Inflammatory macrophage treated with lipopolysaccharide for 1 hour (primary cell): ENCODE results near the gene MAP7.
"Not testable (repeated sequence)": the region's sequence is repeated elsewhere in the genome, so short reads cannot be mapped to it uniquely, and the experiment has no call there.

Experiments
- DNase-seq, 2 donors: peaks; one replicate each; pipeline ENCODE4 v3.0.0-alpha.2; 2020 to 2022

The MAP7 gene

DNA sequence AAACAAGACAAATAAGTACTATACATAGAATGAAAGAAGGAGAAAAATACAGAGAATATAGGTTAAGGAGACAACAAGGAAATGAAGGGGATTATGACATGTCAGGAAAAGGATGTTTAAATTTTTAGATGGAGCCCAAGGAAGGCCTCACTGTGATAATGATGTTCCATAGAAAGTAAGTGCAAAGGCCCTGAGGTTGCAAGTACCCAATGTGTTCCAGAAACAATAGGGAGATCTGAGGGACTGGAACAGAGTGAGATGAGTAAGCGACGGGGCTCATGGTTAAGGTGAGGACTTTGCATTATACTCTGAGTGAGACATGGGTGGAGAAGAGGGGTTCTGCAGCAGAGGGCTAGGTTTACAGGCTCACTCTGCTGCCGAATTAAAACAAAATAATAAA is 137.8 kb downstream of the MAP7 start:
- no peak for DNase-seq

DNA sequence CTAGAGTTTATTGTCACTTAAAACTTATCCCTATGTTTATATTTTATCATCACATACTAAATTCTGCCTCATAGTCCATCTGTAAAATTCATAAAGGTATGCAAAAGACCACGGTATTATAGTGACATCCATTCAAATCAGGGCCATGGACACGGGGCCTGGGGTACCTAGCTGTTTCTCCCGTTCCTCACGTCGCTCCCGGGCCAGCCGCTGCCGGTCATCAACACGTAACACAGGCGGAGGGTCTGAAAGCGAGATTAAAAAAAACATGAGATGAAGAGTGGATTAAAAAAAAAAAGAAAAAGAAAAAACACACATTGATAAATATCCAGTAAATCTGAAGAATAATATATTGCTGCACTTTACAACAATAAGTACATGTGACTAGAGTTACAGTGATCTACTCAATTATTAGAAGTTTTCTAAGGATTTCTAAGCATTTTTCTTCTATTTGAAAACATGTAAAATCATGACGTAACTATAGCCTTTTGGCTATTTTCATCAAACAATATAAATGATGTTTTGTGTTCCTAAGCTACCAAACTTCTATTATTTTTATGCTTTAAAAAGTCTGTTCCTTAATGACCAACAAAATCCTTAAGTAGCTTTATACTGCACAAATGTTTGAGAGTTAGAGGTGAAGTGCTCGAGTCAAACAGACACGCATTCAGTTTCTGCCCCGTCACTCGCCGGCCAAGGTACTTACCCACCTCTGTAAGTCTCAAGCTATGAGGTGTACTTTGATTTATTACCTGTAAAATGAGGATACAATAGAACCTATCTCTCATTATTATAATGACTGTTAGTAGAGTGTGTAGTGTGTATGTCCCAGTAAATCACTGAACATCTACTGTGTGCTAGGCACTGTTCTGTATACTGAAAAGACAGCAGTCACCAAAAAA is 138.5 kb downstream of the MAP7 start:
- no peak for DNase-seq

DNA sequence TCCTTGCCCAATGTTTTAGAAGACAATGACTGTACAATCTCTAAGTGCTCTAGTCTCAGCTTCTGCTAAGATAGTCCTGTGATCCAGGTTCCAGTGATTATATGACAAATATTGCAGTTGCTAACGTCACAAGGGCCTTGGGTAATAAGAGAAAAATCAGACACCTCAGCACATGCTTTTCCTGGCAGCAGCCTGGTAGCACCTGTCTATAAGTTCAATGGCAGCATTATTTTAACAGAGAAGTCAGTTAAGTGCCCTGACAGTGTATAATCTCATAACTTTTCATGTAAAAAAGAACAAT is 139.2 kb downstream of the MAP7 start:
- DNase-seq: no peak

DNA sequence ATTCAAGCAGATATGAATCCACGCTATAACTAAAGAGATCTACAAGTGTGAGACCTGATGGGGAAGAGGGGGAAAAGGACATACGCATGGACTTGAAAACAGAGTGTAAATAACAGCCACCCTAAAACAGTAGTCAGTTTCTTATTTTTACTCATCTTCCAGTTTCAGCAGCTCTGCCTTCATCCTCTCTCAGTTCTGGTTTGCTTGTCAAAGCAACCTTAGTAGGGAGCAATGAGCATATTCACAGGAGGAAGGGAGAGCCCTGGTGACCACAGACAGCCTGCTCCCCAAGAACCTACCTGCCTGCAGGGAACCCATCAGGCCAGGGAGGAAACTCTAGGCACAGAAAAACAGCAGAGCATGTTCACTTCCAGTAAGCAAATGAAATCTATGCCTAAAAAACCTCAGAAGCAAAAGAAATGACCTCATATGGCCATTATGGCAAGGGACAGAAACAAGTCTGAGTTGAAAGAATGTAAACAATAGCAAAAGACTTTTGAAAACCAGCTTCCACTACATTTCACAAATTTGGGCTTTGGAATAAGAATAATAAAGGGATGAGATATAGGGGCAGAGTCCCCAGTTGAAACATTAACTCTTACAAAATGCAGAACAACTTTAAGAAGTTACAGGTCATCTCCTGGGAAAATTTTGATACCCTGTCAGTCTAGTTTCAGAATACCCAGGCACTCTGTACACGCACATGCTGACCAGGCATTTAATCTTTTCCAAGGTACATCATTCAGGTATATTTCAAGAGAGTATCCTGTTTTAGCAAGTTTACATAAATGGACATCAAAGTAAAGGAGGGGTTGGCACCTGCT is 139.8 kb downstream of the MAP7 start:
- no peak for DNase-seq

DNA sequence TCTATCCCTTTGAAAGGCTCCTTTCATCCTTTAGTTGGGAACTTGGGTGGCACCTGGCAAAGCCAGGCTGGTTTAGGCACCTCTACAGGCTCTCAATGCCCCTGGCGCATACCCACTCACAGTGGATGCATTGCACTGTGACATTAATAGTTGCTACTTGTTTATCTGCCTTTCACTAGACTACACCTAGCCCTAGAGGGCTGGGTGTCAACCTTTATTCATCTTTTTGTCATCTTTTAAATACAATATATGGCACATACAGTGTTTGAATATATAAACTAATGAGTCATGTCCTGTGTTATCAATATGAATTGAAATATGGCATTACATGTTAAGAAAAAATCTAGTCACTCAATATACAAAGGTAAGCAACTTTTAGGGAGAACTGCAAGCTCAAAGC is 140.6 kb downstream of the MAP7 start:
- DNase-seq: no peak

DNA sequence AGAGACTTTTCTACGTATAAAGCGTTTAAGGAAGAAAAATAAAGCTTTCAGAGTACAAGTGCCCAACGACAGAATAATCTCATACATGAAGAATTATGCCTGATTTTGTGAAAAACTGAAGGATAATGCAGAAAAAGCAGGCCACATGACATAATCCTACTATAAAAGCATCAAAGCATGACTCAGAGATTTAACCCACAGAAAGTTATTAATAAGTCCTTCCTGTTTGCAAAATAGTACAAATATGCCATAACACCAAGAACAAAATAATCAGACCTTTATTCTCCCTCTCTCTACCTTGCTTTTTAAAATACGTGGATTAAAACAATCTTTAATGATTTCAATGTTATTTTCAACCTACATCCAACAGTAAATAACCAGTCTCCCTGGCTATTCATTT is 142.0 kb downstream of the MAP7 start:
- DNase-seq: peak; percentile 63 to 64

DNA sequence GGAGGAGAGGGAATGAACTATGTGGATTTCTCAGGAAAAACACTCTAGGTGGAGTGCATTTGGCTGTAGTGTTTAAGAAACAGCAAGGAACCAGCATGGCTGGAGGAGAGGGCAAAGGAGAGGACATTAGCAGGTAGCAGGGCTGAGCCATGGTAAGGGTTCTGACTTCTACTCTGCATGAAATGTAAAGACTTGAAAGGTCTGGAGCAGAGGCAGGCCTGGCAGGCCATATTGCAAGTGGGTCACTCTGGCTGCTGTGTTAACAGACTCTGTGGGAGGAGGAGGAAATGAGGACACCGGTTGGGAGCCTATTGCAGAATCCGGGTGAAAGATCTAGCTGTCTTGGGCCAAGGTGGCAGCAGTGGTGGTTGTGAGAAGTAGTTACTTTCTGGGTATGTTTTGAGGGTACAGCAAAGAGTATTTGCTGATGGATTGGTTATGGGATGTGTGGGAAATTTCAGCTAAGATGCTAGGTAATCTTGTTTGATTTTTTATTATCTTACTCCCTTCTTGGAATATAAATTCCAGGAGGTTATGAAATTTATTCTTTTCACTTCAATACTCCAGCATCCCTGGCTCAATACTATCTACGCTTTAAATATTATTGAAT is 144.7 kb downstream of the MAP7 start:
- peak; percentile 83 to 89 for DNase-seq

DNA sequence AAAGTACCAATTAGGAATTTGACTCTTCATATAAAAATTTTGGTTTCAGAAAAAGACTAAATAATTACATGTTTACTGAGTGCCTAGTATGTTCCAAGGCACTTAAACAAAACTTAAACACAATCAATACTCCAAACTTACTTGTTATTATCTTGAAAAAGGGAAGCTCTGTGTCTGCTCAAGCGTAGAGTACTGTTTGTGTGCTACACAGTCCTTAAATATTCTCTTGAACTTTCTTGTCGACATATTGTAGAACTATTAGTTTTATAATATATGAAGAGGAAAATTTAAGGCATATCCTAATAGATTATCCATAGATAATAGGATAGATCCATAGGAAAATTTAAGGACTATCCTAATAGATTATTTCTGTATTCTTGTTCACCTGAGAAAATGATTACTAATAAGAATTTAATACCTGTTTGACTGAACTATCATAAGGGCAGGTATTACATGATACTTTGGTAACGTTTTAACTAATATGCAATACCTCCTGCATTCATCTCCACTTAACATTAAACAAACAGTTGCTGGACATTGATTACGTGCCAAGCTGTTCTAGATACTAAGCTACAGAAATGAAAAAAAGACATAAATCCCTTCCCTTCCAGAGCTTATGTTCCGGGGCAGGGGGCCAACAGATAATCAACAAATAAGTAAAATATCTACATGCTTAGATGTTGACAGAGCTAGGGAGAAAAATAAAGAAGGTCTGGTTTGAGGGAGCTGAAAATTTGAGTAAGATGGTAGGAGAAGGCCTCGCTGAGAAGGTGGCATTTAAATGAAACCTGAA is 145.4 kb downstream of the MAP7 start:
- DNase-seq: no peak

DNA sequence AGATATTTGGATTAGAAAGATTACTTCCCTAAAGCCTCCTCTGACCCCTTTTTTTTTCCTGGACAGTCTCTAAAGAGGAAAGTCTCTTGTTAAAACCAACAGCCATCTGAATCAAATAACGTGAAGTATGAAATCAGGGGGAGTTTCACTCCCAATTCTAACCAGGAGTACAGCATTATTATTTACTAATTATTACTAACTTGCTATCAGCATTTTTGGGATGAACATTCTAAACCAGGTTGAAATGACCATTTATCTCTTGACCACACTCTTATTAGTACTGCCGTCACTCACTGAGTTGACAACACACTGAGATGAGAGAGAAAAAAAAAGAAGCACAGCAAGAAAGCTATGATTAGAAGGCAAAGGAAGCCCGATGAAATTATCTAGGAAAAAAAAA is 146.2 kb downstream of the MAP7 start:
- DNase-seq: no peak

DNA sequence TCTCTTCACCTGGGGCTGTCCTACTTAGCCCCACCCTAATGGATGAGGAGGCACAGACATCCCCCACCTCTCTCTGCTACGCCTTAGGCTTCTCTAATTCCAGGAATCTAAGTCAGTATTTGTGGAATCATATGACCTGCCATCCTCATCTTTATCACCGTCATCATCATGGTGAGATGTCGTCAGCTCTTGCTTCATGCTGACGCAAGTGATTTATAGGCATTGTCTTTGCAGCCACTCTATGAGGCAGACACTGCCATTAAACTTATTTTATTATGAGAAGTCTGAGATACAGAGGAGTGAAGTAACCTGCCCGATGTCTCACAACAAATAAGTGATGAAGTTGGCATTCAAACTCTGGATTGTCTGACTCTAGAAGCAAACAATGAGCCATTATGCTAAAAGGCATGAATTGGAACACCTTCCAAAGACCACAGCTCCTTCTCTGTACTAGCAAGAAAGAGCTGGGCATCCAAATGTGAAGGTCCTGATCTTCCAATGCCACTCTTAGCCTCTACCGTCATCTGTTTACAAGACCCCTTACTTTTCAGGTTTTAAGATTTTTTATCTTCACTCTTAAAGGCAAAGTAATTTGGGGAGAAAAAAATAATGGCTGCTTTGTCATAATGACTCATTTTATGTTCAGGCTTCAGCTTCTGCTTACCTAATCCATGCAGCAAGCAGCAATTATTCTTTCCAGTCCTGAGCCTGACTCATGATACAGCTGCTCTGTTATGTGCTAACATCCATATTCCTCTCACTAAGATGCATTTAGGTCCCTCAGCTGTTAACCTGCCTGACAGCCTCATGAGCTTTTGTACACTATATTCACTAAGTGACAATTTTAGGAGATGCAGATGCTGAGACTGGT is 146.9 kb downstream of the MAP7 start:
- DNase-seq: peak; percentile 81 to 87

DNA sequence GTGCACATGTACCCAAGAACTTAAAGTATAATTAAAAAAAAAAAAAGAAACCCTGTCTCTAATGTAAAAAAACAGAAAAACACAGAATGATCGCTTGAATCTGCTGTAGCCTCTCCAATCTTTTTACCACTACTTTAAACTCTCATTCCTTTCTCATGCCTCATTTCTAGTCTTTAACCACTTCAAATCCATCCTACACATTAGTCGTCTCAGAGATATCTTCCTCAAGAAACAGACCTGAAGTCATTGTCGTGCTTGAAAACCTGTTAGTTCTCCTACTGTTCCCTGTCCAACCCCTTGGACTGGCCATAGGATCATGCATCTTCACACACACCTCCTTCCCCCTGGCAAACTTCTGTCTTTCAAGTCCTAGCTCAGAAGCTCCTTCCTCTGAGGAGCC is 148.5 kb downstream of the MAP7 start:
- no peak for DNase-seq

DNA sequence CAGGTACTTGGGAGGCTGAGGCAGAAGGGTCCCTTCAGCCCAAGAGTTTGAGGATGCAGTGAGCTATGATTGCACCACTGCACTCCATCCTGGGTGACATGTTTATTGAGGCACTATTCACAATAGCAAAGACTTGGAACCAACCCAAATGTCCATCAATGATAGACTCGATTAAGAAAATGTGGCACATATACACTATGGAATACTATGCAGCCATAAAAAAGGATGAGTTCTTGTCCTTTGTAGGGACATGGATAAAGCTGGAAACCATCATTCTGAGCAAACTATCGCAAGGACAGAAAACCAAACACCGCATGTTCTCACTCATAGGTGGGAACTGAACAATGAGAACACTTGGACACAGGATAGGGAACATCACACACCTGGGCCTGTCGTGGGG is 149.0 kb downstream of the MAP7 start:
- not testable (repeated sequence) for DNase-seq

DNA sequence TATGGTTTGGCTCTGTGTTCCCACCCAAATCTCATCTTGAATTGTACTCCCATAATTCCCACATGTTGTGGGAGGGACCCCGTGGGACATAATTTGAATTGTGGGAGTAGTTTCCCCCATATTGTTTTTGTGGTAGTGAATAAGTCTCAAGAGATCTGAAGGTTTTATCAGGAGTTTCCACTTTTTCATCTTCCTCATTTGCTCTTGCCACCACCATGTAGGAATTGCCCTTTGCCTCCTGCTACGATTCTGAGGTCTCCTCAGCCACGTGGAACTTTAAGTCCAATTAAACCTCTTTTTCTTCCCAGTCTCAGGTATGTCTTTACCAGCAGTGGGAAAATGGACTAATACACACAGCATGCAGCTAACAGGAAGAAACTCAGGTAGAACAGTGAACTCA is 151.8 kb downstream of the MAP7 start:
- peak; percentile 24 to 56 for DNase-seq

DNA sequence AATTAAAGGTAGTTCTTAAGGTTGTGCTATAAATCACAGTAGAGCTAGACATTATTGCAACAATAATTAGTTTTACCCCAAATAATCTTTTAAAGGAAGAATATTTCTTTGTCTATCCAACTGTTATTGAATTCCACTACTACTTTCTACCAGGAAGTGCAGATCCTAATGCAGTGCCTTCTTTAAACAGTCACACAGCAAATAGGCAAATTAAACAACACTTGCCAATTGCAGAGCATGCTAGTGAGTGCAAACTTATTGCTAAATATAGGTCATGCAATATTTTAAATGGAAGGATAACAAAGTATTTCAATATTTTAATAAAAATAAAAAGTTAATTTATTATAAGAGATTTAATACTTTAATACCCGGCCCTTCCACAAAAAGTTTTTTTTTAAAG is 153.3 kb downstream of the MAP7 start:
- DNase-seq: no peak

DNA sequence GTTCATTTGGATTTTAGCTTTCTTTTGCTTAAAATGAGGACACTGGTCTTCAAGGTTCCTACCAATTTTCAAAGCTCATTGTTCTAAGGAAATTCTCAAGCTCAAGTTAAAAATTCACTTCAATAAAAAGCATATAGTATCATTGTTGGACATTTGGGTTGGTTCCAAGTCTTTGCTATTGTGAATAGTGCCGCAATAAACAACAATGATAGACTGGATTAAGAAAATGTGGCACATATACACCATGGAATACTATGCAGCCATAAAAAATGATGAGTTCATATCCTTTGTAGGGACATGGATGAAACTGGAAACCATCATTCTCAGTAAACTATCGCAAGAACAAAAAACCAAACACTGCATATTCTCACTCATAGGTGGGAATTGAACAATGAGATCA is 159.3 kb downstream of the MAP7 start:
- DNase-seq: not testable (repeated sequence)

DNA sequence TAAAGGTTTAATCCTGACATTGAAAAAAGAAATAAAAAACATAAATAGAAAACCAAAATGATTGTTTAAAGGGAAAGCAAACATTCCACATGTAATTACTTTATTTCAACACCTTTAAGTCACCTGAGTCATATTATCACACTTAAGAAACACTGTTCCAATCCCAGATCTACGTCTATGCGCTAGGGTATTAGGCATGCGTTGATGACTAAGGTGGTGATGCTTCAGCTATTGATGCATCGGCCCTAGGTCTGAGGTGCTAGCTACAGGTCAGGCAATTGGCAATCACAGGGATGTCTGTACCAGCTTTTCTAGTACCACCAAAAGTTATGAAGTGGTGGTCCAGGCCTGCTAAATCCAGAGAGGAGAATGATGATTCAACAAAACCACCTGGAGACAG is 162.9 kb downstream of the MAP7 start:
- DNase-seq: no peak

DNA sequence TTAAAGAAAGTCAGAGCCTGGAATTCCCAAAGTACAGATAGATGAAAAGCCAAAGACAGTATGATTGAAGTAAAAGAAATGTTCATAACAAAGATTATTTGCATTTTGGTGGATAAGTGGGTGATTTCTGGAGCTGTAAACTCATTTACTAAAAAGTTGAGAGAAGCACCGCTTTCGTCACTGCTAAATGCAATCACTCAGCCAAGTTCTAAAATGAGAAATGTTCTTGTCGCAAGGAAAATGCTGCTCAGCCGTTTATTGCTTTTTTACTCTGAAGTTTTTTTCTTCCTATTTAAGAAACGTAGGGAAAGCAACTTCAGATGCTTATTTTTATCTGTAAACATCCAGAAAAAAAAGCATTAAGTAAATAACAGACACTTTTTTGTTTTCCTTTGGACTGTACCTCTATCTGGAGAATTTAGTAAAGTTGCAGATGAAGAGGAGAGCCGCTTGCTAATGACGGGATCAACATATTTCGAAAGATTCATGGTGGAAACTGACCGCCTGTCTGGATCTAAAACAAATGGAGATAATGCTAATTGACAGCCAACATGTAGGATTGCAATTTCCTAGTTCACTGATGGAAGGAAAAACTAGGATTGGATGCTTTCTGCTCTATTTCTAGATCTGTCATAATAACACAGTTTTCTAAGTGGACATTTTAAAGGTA is 166.8 kb downstream of the MAP7 start:
- DNase-seq: no peak

DNA sequence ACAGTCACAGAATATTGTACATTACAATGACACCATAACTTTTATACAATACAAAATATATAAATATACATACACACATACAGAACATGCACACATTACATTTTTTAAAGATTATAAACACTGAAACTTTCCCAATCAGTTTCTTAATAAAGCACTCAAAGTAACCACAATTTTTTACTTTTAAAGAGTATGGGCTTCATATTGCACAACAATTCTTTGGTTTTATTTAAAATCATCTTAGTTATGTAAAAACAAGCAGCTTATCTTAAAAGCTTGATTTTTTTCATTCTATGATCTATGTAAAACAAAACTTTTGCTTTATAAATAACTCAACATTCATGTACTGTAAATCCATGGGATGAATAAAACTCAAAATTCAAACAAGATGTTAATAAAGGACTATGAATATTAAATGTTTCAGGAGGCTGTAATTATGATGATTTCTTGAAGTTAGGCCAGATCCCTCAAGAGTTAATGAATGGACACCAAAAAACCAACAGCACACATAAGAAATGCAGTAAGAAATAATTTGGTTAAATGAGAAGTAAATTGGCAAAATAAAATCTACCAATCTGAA is 167.5 kb downstream of the MAP7 start:
- DNase-seq: no peak

DNA sequence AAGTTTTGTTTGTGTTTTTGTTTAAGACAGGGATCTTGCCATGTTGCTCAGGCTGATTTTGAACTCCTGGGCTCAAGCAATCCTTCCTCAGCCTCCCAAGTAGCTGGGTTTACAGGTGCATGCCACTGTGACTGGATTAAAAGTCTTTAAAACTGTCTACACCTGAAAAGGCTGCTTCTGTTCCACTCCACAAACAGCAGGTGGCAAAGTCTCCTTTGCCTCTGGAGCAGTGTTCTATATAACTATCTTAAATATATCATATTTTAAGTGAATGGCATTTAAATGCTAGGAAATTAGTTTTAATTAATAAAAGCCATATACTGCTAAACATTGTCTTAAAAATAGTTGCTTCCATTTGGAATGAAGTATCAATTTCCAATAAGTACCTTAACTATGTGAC is 171.3 kb downstream of the MAP7 start:
- DNase-seq: no peak

DNA sequence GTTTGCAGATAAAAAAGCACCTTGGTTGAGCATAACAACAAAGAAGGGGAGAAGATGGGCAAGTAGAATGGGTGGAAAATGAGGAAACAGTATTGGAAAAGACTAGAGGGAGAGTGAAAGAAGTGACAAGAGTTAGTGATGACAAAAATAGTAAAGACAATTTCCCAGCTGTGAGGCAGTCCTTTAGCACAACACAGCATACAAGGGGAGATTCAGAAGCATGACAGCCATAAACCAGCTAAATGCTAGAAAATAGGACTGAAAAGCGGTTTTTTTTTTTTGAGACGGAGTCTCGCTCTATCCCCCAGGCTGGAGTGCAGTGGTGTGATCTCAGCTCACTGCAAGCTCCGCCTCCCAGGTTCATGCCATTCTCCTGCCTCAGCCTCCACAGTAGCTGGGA is 174.4 kb downstream of the MAP7 start:
- not testable (repeated sequence) for DNase-seq

DNA sequence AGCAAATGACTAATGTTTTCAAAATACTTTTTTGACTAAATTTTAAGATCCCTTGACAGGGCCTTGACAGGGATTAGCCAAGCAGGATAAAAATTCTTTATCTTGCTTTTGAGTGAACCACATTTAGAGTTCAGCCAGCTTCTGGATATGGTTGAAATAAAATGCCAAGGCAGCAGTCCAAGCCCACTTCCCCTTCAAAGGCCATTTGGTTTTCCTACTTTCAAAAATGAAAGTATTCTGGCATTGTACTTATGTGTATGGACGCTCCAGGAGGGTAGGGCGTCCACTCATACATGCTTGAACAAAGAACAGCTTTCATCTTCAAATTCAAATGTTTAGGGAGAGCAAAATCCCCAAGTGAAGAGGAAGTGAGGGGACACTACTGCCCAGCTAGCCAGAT is 178.3 kb downstream of the MAP7 start:
- peak; percentile 0 to 2 for DNase-seq
